Gastrocnemius medialis (tissue), 4 donors: ENCODE data around the gene STEAP1B. TPM values are rescaled to one million over a fixed set of nuclear protein-coding genes. Genes with fewer than 3 reads are reported as not detected.

Experiments
- ATAC-seq, 2 donors: fragments of 150-250 bp; one replicate each; pipeline ENCODE4 v1.9.1; 2016
- DNase-seq, 2 donors: peaks; one replicate each; pipeline ENCODE4 v3.0.0-alpha.2; 2019
- H3K27ac ChIP-seq, 4 donors: fragments of 200-600 bp; sonication (generic); 1 replicate in 1 of 4; 2 replicates in 3 of 4; pipeline ENCODE4 v1.5.1; 2016 to 2018; ENCODE audit warnings: mild to moderate bottlenecking in 2 of 4, moderate library complexity in 1 of 4
- H3K27me3 ChIP-seq, 3 donors: fragments of 200-600 bp; sonication (generic) in 2 of 3; 1 replicate in 1 of 3; 2 replicates in 2 of 3; pipeline versions ENCODE4 v1.5.1 to v1.6.0; 2016 to 2019; ENCODE audit warnings: mild to moderate bottlenecking in 1 of 3, moderate library complexity in 1 of 3
- H3K36me3 ChIP-seq, 2 donors: fragments of 200-600 bp; sonication (generic) in 1 of 2; one replicate each; pipeline ENCODE4 v1.5.1; 2017 to 2018
- H3K4me1 ChIP-seq, 2 donors: fragments of 200-600 bp; sonication (generic) in 1 of 2; one replicate each; pipeline ENCODE4 v1.5.1; 2016 to 2017; ENCODE audit warnings: mild to moderate bottlenecking in 2 of 2
- H3K4me3 ChIP-seq, 4 donors: fragments of 200-600 bp; sonication (generic) in 3 of 4; 1 replicate in 1 of 4; 2 replicates in 3 of 4; pipeline ENCODE4 v1.5.1; 2016 to 2019; ENCODE audit warnings: mild to moderate bottlenecking in 2 of 4
- H3K9me3 ChIP-seq, 3 donors: fragments of 200-600 bp; sonication (generic) in 2 of 3; 1 replicate in 1 of 3; 2 replicates in 2 of 3; pipeline ENCODE4 v1.5.1; 2016 to 2019
- CTCF ChIP-seq, 5 experiments: fragments of 450-650 bp in 3 of 5; fragments of 200-600 bp in 2 of 5; sonication (generic) in 2 of 5; IDR thresholded peaks in 4 of 5; conservative IDR thresholded peaks in 1 of 5; 1 replicate in 4 of 5; 2 replicates in 1 of 5; pipeline ENCODE4 v1.5.1; 2016 to 2019; ENCODE audit warnings: antibody characterized with exemption in 5 of 5, mild to moderate bottlenecking in 3 of 5, moderate library complexity in 3 of 5
- POLR2A ChIP-seq, 2 donors: fragments of 450-650 bp; IDR thresholded peaks; one replicate each; pipeline ENCODE4 v1.6.1; 2017; ENCODE audit warnings: antibody characterized with exemption in 2 of 2, mild to moderate bottlenecking in 2 of 2, moderate library complexity in 2 of 2
- in situ Hi-C, 4 donors: fragments of 200-750 bp; cut with MboI; loops; one replicate each; pipeline versions ENCODE4 v1.15.0 to v1.8.0; 2017; ENCODE audit warnings: low sequenced_read_pairs in 4 of 4
- intact Hi-C: fragments of 100-400 bp; cut with DNase I; formaldehyde crosslinking; loops from one replicate; pipeline ENCODE4 v1.15.1; 2023; ENCODE audit warnings: low total_unique reads
- total RNA-seq, 4 donors: library from RNA; depleted of rRNA; stranded (reverse); fragments of >200 nt; gene quantifications; one replicate each; pipeline versions ENCODE4 v1.1.0 to v1.2.3, GENCODE V29; 2016

The STEAP1B gene
- total RNA-seq, 4 donors from 2014 or later: 0.60 to 1.7 (median 0.74) TPM

DNA sequence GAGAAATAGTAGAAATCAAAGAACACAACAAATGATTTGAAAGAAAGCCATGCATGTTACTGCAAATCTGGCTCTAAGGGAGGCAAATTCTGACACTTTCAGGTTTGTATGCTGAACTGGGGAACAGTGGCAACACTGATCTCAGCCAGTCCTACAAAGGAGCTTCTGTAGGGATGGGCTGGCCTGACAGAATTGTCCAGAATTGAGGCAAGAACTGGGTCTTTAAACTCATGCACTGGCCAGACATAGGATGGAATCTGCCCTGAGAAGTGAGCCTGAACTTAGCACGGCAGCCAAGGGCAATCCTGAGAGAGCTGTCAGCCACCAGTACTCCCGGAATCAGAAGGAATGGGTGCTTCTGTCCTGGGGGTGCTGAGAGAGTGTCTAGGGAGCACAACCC lies 72.1 kb downstream of the STEAP1B start:
- DNase-seq (no peak), ATAC-seq (no peak)
- TF ChIP-seq POLR2A (IDR thresholded peaks at IDR 0.05) (no peak), CTCF (IDR thresholded peaks at IDR 0.05 in 4 of 5, conservative IDR thresholded peaks at IDR 0.05 in 1 of 5) (no peak)
- no peak overlapping the region for H3K27ac ChIP-seq
- H3K9me3 ChIP-seq: no peaks in the 10 kb centered on the region
- intact Hi-C loops: no loop called here
- peaks cover 0 to 17% of the 10 kb centered on the region in 2 donors for H3K4me1 ChIP-seq
- H3K36me3 ChIP-seq: no peaks in the 10 kb centered on the region
- H3K4me3 ChIP-seq: no peak overlapping the region
- no peaks in the 10 kb centered on the region for H3K27me3 ChIP-seq
- in situ Hi-C loops: no loop called here

- no peak for ATAC-seq
- TF ChIP-seq CTCF (IDR thresholded peaks at IDR 0.05 in 4 of 5, conservative IDR thresholded peaks at IDR 0.05 in 1 of 5): no peak
- TF ChIP-seq POLR2A (IDR thresholded peaks at IDR 0.05): no peak
- Histone ChIP-seq H3K4me3 (no peak overlapping the region), H3K27ac (no peak overlapping the region), H3K36me3 (no peaks in the 10 kb centered on the region), H3K9me3 (no peaks in the 10 kb centered on the region), H3K27me3 (no peaks in the 10 kb centered on the region), H3K4me1 (peaks cover 0 to 10% of the 10 kb centered on the region in 2 donors)
- intact Hi-C loops (no loop called here), in situ Hi-C loops (no loop called here)
- no peak for DNase-seq
These were observed 72.9 kb downstream of the STEAP1B start for GRCh38 chr7:22427104-22427503.

GRCh38 chr7:22426463-22427094 lies 73.4 kb downstream of the STEAP1B start:
- no peak for ATAC-seq

DNA sequence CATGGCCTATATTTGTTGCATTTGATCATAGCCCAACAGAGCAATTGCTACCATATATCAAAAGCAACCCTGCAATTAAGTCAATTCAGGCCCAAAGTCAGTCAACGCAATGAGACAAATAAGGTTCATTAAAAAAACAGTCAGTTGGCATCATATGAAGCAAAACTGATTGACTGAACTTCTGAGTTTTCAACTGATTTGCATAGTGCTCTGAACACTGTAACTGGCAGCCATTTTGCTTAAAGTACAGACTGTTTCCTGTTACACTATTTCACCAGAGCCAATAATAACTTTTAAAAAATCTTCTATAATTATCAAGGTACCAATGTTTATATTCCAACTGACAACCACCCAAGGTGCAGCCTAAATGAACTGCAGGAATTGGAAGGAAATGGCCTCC lies 74.6 kb downstream of the STEAP1B start:
- Histone ChIP-seq H3K4me3 (no peak overlapping the region), H3K9me3 (no peaks in the 10 kb centered on the region), H3K36me3 (no peaks in the 10 kb centered on the region), H3K4me1 (peaks cover 0 to 10% of the 10 kb centered on the region in 2 donors), H3K27me3 (no peaks in the 10 kb centered on the region), H3K27ac (no peak overlapping the region)
- in situ Hi-C loops: no loop called here
- DNase-seq (no peak), ATAC-seq (no peak)
- TF ChIP-seq CTCF (IDR thresholded peaks at IDR 0.05 in 4 of 5, conservative IDR thresholded peaks at IDR 0.05 in 1 of 5): no peak
- TF ChIP-seq POLR2A (IDR thresholded peaks at IDR 0.05): no peak
- intact Hi-C loops: no loop called here

More at GRCh38 chr7:22426463-22427094, 73.4 kb downstream of the STEAP1B start:
- H3K9me3 ChIP-seq: no peaks in the 10 kb centered on the region
- in situ Hi-C loops: no loop called here
- no peak for TF ChIP-seq POLR2A (IDR thresholded peaks at IDR 0.05)
- TF ChIP-seq CTCF (IDR thresholded peaks at IDR 0.05 in 4 of 5, conservative IDR thresholded peaks at IDR 0.05 in 1 of 5): no peak
- no peak overlapping the region for H3K27ac ChIP-seq
- no peak overlapping the region for H3K4me3 ChIP-seq
- no peaks in the 10 kb centered on the region for H3K36me3 ChIP-seq
- DNase-seq: no peak
- intact Hi-C loops: no loop called here
- peaks cover 0 to 10% of the 10 kb centered on the region in 2 donors for H3K4me1 ChIP-seq
- no peaks in the 10 kb centered on the region for H3K27me3 ChIP-seq
